8988T (cell line): ENCODE measurements around the gene SUPT5H.
A peak's percentile ranks its signal among the peaks of the same experiment; 100 is the strongest.

Source experiments
- DNase-seq: peaks from one replicate; pipeline ENCODE4 v3.0.0; 2011

SUPT5H gene

DNA sequence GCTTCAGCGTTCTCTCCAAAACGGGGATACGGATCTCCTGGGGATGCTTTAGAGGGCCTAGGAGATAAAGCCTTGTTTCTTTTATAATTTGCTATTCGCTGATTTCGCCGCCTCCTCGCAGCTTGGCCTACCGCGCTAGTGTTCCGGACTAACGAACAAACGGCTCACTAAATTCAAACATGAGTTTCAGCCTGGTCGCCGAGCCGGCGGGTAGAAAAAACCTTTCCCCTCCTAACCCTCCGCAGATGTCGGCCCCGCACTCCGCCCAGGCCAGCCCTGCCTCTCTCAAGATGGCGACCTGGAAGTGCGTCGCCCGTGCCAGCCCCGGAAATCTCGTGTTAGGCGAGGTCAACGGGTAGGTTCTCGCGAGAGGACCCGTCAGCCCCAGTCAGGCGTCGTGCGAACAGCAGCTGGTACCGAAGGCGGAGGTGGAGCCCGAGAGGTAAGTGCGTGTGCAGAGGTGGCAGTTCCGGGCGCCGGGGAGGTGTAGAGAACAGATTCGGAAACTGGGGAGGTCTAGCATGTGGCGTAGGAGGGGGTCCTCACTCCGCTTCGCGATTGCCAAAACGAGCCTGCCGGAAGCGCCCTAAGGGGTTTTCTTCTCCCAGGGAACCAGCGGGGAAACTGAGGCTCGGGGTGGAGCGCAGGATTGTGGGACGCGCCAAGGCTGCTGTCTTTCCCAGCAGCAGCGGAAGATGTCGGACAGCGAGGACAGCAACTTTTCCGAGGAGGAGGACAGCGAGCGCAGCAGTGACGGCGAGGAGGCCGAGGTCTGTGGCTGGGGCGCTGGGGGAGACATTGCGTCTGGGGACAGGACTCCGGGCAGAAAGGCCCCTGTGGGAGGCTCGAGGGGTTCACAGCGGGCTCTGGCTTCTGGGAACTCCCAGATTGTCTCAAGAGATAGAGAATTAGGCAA, at the start of gene SUPT5H:
SUPT5H (plus strand) TSS at position 387 of the 916 bp plus-strand sequence; CDS start at position 696, 309 bp downstream.
- peak; percentile 88 for DNase-seq

DNA sequence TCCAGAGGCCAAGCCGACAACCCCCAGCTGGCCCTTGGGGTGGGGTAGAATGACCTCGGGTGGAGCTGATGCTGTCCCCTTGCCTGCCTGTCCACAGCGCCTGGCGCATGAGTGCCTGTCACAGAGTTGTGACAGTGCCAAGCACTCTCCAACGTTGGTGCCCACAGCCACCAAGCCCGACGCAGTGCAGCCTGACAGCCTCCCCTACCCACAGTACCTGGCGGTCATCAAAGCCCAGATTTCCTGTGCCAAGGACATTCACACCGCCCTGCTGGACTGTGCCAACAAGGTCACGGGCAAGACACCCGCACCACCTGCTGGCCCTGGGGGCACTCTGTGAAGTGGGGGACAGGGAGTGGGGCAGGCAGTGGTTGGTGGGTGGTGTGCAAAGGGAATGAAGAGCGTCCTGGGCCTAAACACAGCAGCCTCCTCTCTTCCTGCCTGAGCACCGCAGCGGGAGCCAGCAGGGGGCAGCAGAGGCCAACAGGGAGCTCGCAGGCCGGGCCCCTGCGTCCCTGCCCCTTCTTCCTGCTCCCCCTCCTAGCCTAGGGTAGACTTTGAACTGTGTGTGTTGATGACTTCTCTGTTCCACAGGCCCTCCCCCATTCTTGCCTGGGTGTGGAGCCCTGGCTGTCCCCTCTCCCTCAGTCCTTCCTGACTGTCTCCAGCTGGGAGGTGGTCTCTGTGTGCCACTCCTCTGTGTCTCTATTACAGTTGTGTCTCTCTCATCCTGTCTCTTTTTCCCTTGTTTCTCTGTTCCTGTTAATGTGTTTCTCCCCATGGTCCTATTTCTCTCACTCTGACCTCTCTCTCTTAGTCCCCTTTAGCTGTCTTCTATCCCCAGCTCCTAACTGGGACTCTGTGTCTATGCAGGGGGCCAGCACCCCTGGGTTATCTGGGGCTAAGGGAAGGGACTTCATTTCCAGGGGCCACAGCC, 47.8 kb upstream of the SUPT5H start:
- DNase-seq, result peak; percentile 100

DNA sequence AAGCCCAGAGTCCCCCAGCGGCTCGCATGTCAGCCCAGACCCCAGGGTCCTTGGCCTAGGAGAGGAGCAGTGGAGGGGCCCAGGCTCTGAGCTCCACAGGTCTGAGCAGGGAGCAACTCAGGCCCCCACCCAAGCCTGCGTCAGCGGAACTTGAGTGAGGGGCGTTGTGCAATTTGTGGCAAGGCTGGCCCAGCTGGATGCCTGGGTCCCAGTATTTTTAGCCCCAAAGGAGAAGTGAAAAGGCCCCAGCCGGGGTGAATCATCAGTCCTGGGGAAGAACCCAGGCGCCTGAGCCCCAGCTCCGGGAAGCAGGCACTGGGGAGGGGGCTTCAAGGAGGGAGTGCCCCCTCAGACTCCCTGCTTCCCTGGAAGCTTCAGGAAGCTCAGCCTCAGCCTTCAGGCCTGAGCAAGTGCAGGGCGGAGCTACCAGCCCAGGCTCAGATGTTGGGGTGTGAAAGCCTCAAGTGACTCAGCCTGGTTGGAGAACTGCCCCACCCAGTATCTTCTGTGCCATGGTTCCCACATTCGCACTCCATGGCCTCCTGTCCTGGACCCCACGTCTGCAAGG, 47.0 kb upstream of the SUPT5H start:
- peak; percentile 44 for DNase-seq

DNA sequence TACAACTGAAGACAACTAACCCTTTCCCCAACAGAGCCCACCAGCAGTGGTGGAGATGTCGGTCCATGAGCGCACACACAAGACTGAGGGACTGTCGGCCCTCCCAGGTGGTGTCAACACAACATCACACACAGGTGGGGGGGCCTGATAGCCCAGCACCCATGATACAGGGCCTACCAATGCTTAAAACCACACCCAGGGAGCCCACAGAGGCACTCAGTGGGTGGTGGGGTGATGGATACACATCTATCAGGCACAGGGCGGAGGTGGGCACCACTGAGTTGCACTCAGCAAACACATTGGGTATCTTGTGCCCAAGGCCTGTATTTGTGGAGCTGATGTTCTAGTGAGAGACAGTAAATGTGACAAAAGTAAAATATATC, 45.7 kb upstream of the SUPT5H start:
- DNase-seq, result peak; percentile 40

DNA sequence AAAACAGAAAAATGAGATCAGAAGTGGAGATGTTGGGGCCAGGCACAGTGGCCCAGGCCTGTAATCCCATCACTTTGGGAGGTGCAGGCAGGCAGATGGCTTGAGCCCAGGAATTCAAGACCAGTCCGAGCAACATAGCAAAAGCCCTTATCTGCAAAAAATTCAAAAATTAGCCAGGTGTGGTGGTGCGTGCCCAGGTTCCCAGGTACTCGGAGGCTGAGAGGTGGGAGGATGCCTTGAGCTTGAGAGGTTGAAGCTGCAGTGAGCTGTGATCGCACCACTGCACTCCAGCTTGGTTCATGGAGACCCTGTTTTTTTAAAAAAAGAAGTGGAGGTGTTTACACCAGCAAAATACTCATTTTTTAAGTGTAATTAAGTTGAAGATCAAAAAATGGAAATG, 45.3 kb upstream of the SUPT5H start:
- no peak for DNase-seq

DNA sequence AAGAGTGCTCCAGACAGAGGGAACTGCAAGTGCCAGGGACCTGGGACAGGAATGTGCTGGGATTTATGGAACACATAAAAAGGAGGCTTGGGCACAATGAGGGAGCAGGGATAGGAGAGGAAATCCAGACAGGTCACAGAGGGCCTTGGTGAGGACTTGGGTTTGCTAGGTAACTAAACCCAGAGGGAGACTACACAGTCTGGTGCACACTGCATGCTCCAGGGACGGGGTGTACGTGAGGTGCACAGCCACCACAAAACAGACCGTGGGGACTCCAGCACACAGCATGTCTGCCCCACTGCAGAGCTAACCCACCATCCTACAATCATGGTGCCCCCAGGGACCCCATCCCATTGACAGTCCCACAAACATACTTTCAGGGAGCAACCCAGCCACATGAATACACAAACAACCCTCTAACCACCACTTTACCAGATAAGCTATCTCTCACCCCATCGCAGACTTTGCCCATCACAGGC, 44.3 kb upstream of the SUPT5H start:
- DNase-seq, result peak; percentile 51

DNA sequence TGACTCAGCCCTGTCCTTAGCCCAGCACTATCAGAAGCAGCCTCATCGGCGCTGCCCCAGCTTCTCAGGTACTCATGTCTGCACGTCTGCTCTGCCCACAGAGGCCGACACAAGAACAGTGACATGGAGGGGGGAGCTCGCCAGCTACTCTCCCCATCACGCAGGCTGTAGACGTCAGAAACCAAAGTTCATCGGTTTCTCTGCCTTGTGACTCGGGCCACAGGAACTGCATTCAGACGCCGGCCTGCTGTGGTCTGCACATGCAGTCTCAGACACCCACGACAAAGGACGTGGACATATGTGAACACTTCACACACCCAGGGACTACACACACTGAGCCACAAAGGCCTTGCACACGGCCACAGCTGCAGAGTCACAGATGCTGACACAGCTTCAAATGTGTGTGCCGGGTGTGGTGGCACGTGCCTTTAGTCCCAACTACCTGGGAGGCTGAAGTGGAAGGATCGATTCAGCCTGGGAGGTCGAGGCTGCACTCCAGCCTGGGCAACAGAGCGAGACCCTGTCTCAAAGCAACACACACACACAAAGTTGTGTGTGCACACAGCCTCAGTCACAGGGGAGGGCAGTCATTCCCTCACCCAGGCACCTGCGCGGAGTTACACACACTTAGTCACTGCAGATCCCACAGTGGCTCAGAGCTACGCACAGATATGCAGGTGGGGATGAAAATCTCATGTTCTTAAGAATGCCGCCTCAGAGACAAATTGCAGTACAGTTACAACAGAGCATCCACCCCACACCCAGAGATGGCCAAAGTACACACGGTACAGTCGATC, 43.6 kb upstream of the SUPT5H start:
- no peak for DNase-seq

DNA sequence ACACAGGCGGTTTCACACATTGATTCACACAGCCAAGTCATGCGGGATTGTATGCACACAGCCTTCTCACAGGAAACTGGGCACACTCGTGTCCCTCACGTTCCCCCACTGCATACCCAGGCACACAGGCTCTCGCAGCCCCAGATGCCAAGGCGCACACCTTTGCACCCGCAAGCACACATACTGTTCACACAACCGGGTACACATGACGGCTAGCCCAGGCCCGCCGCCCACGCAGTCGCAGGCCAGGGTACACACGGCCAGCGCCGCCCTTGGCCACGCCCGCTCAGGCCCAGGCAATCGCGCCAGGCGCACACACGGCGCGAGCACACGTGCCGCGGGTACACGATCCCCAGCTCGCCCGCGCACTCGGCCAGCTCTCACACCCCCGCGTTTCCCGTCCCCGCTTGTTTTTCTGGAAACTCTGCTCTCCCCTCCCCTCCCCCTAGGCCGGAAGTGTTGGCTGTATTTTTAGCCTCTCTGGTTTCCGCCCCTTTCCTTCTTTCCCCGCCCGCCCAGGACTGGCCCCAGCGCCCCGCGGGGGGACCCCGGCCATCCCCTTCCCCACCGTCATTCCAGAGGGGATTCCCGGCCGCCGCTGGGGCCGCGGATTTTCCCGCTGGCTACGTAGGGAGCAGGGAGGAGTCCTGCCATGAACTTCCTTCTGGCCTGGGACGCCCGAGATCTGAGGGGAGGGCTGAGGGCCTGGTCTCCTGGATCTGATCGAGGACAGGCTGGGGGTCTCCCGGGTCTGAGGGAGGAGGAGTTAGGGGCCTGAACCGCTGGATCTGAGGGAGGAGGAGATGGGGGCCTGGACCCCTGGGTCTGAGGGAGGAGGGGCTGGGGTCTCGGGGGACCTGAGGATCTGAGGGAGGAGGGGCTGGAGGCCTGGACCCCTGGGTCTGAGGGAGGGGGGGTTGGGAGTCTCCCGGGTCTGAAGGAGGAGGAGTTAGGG, 42.8 kb upstream of the SUPT5H start:
- DNase-seq, result peak; percentile 92

DNA sequence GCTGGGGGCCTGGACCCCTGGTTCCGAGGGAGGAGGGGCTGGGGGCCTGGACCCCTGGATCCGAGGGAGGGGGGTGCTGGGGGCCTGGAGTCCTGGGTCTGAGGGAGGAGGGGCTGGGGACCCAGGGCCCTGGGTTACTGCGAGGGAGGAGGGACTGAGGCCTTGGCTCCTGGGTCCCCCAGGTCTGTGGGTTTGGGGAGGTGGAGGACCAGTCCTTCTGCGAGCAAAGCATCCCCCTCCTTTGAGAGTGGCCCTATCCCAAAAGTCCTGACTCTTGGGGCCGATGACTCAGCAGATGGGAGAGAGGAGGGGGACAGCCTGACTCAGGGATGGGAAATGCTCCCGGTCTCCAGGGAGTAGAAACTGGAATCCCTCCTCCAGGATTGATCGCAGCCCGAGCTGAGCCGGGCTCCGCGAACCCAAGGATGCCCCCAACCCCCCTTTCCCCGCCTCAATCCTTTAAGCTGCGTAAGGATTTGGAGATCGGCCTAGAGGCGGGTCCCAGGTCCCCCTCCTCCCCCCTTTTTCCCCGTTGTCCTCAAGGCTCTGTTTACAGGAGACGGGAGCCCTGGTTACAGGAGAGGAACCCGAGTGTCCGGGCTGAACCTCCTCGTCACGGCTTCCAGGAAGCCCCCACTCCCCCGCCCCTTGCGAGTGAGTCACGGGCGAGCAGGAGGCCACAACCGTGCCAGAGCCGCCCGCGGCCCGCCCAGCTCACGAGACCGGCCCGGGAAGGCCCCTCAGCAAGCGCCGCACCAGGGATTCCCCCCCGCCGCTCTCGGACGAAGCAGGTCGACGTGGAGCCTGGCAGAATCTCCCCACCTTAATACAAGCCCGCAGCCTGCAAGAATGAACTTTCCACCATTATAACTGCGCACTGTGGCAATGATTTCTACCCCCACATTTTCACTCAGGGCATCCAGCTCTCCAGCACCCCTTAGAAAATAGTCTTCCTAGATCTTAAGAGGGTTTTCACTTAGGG, 41.8 kb upstream of the SUPT5H start:
- peak; percentile 99 for DNase-seq

DNA sequence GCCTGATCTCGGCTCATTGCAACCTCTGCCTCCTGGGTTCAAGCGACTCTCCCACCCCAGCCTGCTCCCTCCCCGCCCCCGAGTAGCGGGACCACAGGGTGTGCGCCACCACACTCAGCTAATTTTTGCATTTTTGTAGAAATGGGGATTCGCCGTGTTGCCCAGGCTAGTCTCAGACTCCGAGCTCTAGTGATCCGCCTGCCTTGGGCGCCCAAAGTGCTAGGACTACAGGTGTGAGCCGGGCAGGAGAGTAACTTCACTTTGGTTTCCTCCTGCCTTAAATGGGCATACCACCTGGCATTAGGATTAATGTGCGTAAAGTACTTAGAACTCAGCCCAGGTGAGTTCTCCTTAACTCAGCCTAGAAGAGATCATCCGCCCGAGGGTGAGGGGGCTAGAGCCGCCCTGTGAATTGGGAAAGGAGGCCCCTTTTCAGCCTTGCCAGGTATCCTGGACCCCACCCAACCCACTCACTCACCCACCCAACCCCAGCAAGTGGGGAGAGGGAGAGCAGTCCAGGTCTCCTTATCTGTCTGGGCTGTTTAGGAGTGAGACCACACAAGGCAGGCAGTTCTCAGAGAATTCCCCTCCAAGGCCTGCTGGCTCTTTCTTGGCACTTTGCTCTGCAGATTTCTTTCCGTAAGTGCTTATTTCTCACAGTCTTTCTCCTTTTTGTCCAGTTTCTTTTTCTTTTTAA, 40.0 kb upstream of the SUPT5H start:
- peak; percentile 48 for DNase-seq

DNA sequence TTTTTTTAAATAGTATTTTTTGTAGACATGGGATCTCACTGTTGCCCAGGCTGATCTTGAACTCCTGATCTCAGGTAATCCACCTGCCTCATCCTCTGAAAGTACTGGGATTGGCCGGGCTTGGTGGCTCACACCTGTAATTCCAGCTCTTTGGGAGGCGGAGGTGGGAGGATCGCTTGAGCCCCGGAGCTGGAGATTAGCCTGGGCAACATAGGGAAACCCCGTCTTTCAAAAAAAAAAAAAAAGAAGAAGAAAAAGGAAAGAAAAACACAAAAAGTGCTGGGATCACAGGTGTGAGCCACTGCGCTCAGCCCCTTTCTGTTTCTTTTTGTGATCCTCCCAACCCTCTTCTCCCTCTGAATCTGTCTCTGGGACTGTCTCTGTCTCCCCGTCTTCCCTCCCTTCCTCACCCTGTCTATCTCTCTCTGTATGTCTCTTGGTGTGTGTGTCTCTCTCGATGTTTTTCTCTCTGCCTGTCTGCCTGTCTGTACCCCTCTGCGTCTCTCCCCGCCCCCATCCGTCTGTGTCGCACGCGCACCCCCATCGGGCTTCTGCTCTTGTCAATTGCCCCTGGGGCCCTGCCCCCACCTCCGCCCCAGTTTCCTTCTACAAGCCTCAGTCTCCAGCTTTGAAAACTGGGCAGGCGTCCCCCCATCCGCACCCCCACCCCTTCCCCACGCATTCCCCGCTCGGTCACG, 39.3 kb upstream of the SUPT5H start:
- DNase-seq, result no peak

DNA sequence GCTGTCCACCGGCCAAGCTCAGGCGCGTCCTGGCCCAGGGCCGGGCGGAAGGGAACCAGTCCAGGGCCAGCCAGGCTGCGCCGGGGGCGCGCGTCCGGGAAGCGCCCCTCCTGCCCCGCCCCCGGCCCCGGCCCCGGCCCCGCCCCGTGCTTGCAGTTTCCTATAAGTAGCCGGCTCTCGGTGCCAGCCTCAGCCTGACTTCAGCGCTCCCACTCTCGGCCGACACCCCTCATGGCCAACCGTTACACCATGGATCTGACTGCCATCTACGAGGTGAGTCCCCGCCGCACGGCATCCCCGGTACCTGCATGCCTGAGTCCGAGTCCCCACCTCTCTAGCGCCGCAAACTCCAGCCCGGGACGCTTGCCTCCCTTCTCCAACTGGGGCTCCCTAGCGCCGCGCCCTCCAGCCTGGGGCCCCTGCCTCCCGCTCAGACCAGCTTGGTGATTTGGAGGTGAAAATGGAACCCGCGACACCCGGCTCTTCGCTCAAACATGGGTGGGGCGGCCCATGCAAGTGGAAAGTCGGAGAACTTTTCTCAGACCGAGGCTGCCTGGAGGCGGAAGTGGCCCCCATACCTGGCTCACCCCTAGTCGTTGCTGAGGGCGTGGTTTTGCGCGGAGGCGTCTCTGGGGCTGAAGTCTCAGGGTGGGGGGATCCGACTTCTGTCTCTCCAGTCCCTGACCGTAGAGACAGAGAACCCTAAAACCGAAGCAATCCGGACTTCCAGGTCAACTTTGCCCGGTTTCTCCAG, 38.5 kb upstream of the SUPT5H start, which contains the start of gene ZFP36:
ZFP36 (plus strand) TSS at position 192 of the 754 bp plus-strand sequence; CDS start at position 250, 58 bp downstream.
- DNase-seq, result peak; percentile 100

DNA sequence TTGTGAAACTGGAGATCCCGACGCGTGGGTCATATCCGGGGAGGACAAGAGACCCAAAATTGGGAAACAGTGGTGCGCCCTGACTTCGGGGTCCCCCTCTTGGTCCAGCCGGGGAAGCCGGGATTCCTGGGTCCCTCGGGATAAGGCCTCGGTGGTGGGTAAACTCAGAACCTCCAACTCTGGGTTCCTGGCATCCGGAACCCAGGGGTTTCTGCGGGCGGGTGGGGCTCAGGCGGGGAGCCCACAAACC, 38.0 kb upstream of the SUPT5H start:
- no peak for DNase-seq

DNA sequence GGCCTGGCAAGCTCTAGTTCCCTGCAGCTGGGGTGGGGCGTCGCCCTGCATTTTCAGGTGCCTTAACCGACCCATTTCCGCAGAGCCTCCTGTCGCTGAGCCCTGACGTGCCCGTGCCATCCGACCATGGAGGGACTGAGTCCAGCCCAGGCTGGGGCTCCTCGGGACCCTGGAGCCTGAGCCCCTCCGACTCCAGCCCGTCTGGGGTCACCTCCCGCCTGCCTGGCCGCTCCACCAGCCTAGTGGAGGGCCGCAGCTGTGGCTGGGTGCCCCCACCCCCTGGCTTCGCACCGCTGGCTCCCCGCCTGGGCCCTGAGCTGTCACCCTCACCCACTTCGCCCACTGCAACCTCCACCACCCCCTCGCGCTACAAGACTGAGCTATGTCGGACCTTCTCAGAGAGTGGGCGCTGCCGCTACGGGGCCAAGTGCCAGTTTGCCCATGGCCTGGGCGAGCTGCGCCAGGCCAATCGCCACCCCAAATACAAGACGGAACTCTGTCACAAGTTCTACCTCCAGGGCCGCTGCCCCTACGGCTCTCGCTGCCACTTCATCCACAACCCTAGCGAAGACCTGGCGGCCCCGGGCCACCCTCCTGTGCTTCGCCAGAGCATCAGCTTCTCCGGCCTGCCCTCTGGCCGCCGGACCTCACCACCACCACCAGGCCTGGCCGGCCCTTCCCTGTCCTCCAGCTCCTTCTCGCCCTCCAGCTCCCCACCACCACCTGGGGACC, 37.6 kb upstream of the SUPT5H start:
- peak; percentile 93 for DNase-seq

DNA sequence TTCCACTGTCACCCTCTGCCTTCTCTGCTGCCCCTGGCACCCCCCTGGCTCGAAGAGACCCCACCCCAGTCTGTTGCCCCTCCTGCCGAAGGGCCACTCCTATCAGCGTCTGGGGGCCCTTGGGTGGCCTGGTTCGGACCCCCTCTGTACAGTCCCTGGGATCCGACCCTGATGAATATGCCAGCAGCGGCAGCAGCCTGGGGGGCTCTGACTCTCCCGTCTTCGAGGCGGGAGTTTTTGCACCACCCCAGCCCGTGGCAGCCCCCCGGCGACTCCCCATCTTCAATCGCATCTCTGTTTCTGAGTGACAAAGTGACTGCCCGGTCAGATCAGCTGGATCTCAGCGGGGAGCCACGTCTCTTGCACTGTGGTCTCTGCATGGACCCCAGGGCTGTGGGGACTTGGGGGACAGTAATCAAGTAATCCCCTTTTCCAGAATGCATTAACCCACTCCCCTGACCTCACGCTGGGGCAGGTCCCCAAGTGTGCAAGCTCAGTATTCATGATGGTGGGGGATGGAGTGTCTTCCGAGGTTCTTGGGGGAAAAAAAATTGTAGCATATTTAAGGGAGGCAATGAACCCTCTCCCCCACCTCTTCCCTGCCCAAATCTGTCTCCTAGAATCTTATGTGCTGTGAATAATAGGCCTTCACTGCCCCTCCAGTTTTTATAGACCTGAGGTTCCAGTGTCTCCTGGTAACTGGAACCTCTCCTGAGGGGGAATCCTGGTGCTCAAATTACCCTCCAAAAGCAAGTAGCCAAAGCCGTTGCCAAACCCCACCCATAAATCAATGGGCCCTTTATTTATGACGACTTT, 36.8 kb upstream of the SUPT5H start:
- peak; percentile 84 for DNase-seq
